CD1c-positive myeloid dendritic cell (primary cell): Measurements from ENCODE around the gene CPPED1.

ENCODE experiments used
- DNase-seq: peaks from one replicate; pipeline ENCODE4 v3.0.0-alpha.2; 2016; ENCODE audit errors: extremely low spot score

The CPPED1 gene

GRCh38 chr16:12682432-12683165, 121.1 kb downstream of the CPPED1 start:
- no peak for DNase-seq

- DNase-seq = peak; percentile 24
These were observed 122.0 kb downstream of the CPPED1 start for GRCh38 chr16:12681653-12682052.

- DNase-seq = no peak
These were observed 123.2 kb downstream of the CPPED1 start for GRCh38 chr16:12680531-12680930.

- no peak for DNase-seq
These were observed 123.9 kb downstream of the CPPED1 start for GRCh38 chr16:12679660-12680272.

- DNase-seq = no peak
These were observed 124.7 kb downstream of the CPPED1 start for GRCh38 chr16:12678983-12679382.

- DNase-seq = peak; percentile 16
These were observed 126.2 kb downstream of the CPPED1 start for GRCh38 chr16:12677502-12677901.

- peak; percentile 19 for DNase-seq
These were observed 127.8 kb downstream of the CPPED1 start for GRCh38 chr16:12675852-12676251.

GRCh38 chr16:12675046-12675445, 128.6 kb downstream of the CPPED1 start:
- DNase-seq = no peak

GRCh38 chr16:12674524-12674923, 129.2 kb downstream of the CPPED1 start:
- no peak for DNase-seq

- DNase-seq = peak; percentile 29
These were observed 129.6 kb downstream of the CPPED1 start for GRCh38 chr16:12674071-12674470.

- DNase-seq = no peak
These were observed 130.2 kb downstream of the CPPED1 start for GRCh38 chr16:12673466-12673865.

- no peak for DNase-seq
These were observed 130.7 kb downstream of the CPPED1 start for GRCh38 chr16:12672986-12673385.

GRCh38 chr16:12669908-12670307, 133.8 kb downstream of the CPPED1 start:
- no peak for DNase-seq

GRCh38 chr16:12667909-12668308, 135.8 kb downstream of the CPPED1 start:
- DNase-seq = no peak

GRCh38 chr16:12664164-12664733, 139.4 kb downstream of the CPPED1 start:
- DNase-seq = no peak

GRCh38 chr16:12661656-12662172, 142.0 kb downstream of the CPPED1 start:
- DNase-seq = no peak

- DNase-seq = no peak
These were observed 143.8 kb downstream of the CPPED1 start for GRCh38 chr16:12659871-12660270.

GRCh38 chr16:12658506-12658905, 145.2 kb downstream of the CPPED1 start:
- no peak for DNase-seq

- DNase-seq = no peak
These were observed 148.2 kb downstream of the CPPED1 start for GRCh38 chr16:12655537-12655936.

GRCh38 chr16:12653820-12654392, 149.8 kb downstream of the CPPED1 start:
- no peak for DNase-seq

GRCh38 chr16:12652924-12653323, 150.8 kb downstream of the CPPED1 start:
- no peak for DNase-seq

GRCh38 chr16:12651765-12652512, 151.7 kb downstream of the CPPED1 start:
- DNase-seq = no peak
